Tibial nerve (tissue), 4 donors: ENCODE results near the gene PIK3IP1.

Experiments used
- CTCF ChIP-seq, 5 experiments: fragments of 200-600 bp in 3 of 5; fragments of 450-650 bp in 2 of 5; sonication (generic) in 3 of 5; IDR thresholded peaks; one replicate each; pipeline ENCODE4 v1.5.1; 2016 to 2019; ENCODE audit warnings: antibody characterized with exemption in 5 of 5, mild to moderate bottlenecking in 3 of 5, moderate library complexity in 2 of 5
- EP300 ChIP-seq, 2 donors: sonication (generic); formaldehyde crosslinking; IDR thresholded peaks; one replicate each; pipeline ENCODE4 v1.6.1; 2017; ENCODE audit warnings: antibody characterized with exemption in 2 of 2, mild to moderate bottlenecking in 1 of 2

- no peak for TF ChIP-seq CTCF (IDR thresholded peaks at IDR 0.05)
- no peak for TF ChIP-seq EP300 (IDR thresholded peaks at IDR 0.05)
Observed at GRCh38 chr22:31269892-31270579, 22.3 kb downstream of the PIK3IP1 start.
